GM12892 (cell line): ENCODE measurements around the gene TCF4.

Experiments used
- DNase-seq: peaks from one replicate; pipeline ENCODE4 v3.0.0; 2011; ENCODE audit not compliant: insufficient read length
- FAIRE-seq: peaks from 2 replicates; lab custom pipeline; 2011; peaks lifted over from hg19 to GRCh38; lab: Jason Lieb, UNC
- POLR2A ChIP-seq: IDR thresholded peaks from 2 replicates; pipeline ENCODE4 v1.6.1; 2011; ENCODE audit warnings: low read depth, low read length, control low read depth
- POLR2AphosphoS5 ChIP-seq: IDR thresholded peaks from 2 replicates; pipeline ENCODE4 v1.6.1; 2011; ENCODE audit warnings: low read depth, low read length, control low read depth
- TAF1 ChIP-seq: IDR thresholded peaks from 2 replicates; pipeline ENCODE4 v1.6.1; 2011; ENCODE audit warnings: low read depth, mild to moderate bottlenecking, control low read depth, low read length, borderline replicate concordance

The TCF4 gene

GRCh38 chr18:55199291-55199963 is 388.6 kb downstream of the TCF4 start:
- TF ChIP-seq TAF1 (no peak), POLR2AphosphoS5 (no peak), POLR2A (no peak)
- no peak for DNase-seq
- no peak for FAIRE-seq

- DNase-seq (no peak), FAIRE-seq (no peak)
- TF ChIP-seq POLR2A: no peak
- no peak for TF ChIP-seq TAF1
- TF ChIP-seq POLR2AphosphoS5: no peak
Measured at GRCh38 chr18:55195863-55196262, 392.1 kb downstream of the TCF4 start.

GRCh38 chr18:55189972-55190371 is 398.0 kb downstream of the TCF4 start:
- no peak for FAIRE-seq
- no peak for DNase-seq
- TF ChIP-seq TAF1 (no peak), POLR2A (no peak), POLR2AphosphoS5 (no peak)

GRCh38 chr18:55186588-55186987 is 401.4 kb downstream of the TCF4 start:
- no peak for DNase-seq
- no peak for FAIRE-seq
- TF ChIP-seq TAF1 (no peak), POLR2A (no peak), POLR2AphosphoS5 (no peak)

GRCh38 chr18:55185391-55185790 is 402.6 kb downstream of the TCF4 start:
- FAIRE-seq (no peak), DNase-seq (no peak)

GRCh38 chr18:55179835-55180234 is 408.2 kb downstream of the TCF4 start:
- FAIRE-seq (no peak), DNase-seq (no peak)
- TF ChIP-seq POLR2AphosphoS5 (no peak), TAF1 (no peak), POLR2A (no peak)

More at GRCh38 chr18:55185391-55185790, 402.6 kb downstream of the TCF4 start:
- TF ChIP-seq TAF1: no peak
- no peak for TF ChIP-seq POLR2A
- TF ChIP-seq POLR2AphosphoS5: no peak

- TF ChIP-seq POLR2AphosphoS5 (no peak), POLR2A (no peak), TAF1 (no peak)
- FAIRE-seq: no peak
- no peak for DNase-seq
Measured at GRCh38 chr18:55179425-55179824, 408.6 kb downstream of the TCF4 start.

GRCh38 chr18:55173291-55173690 is 414.7 kb downstream of the TCF4 start:
- FAIRE-seq (no peak), DNase-seq (no peak)
- TF ChIP-seq POLR2A (no peak), TAF1 (no peak), POLR2AphosphoS5 (no peak)
